WERI-Rb-1 (cell line): Measurements from ENCODE around the gene TDRKH.

Source experiments
- DNase-seq: peaks from one replicate; pipeline ENCODE4 v3.0.0-alpha.2; 2020
- H3K27ac ChIP-seq: fragments of 250-450 bp; sonication (Bioruptor Pico); 2 replicates; pipeline ENCODE4 v1.5.1; 2020; ENCODE audit warnings: mild to moderate bottlenecking, moderate library complexity
- H3K27me3 ChIP-seq: fragments of 250-450 bp; sonication (Bioruptor Pico); 2 replicates; pipeline ENCODE4 v1.5.1; 2021; ENCODE audit warnings: mild to moderate bottlenecking, low read depth, moderate library complexity; ENCODE audit not compliant: insufficient read depth, severe bottlenecking
- H3K36me3 ChIP-seq: fragments of 250-450 bp; sonication (Bioruptor Pico); 2 replicates; pipeline ENCODE4 v1.5.1; 2020; ENCODE audit warnings: mild to moderate bottlenecking, moderate library complexity
- H3K4me3 ChIP-seq: 2 replicates; pipeline ENCODE4 v1.5.1; 2011; ENCODE audit warnings: low read depth, mild to moderate bottlenecking, control low read depth, low read length
- H3K9me3 ChIP-seq: fragments of 250-450 bp; sonication (Bioruptor Pico); 2 replicates; pipeline ENCODE4 v1.5.1; 2021; ENCODE audit warnings: mild to moderate bottlenecking, moderate library complexity; ENCODE audit not compliant: severe bottlenecking
- TF ChIP-seq, protein P1 (sequence below): IDR thresholded peaks from 2 replicates; pipeline ENCODE4 v1.5.1; 2011; ENCODE audit warnings: low read depth, mild to moderate bottlenecking, control low read depth, inconsistent platforms, low read length

The TDRKH gene

DNA sequence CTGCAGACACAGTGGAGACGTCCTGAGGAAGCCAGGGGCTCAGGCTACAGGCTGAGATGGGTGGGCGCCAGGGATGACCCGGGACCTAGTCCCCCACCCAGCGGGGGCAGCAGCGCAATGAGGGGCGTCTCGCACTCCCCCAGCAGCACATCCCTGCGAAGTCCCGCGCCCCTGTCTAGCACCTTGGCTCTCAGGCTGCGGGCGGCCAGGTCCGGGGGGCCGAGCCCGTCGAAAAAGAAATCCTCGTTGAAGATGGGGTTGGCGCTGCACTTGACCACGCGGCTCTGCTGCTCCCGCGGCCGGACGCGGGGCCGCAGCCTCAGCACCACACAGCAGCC is 47.6 kb upstream of the TDRKH start:
- no peak overlapping the region for H3K4me3 ChIP-seq
- H3K27me3 ChIP-seq: no peaks in the 10 kb centered on the region
- DNase-seq: no peak
- no peaks in the 10 kb centered on the region for H3K9me3 ChIP-seq
- H3K27ac ChIP-seq: no peak overlapping the region
- TF ChIP-seq, protein P1, sequence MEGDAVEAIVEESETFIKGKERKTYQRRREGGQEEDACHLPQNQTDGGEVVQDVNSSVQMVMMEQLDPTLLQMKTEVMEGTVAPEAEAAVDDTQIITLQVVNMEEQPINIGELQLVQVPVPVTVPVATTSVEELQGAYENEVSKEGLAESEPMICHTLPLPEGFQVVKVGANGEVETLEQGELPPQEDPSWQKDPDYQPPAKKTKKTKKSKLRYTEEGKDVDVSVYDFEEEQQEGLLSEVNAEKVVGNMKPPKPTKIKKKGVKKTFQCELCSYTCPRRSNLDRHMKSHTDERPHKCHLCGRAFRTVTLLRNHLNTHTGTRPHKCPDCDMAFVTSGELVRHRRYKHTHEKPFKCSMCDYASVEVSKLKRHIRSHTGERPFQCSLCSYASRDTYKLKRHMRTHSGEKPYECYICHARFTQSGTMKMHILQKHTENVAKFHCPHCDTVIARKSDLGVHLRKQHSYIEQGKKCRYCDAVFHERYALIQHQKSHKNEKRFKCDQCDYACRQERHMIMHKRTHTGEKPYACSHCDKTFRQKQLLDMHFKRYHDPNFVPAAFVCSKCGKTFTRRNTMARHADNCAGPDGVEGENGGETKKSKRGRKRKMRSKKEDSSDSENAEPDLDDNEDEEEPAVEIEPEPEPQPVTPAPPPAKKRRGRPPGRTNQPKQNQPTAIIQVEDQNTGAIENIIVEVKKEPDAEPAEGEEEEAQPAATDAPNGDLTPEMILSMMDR: no peak
- H3K36me3 ChIP-seq: no peaks in the 10 kb centered on the region

DNA sequence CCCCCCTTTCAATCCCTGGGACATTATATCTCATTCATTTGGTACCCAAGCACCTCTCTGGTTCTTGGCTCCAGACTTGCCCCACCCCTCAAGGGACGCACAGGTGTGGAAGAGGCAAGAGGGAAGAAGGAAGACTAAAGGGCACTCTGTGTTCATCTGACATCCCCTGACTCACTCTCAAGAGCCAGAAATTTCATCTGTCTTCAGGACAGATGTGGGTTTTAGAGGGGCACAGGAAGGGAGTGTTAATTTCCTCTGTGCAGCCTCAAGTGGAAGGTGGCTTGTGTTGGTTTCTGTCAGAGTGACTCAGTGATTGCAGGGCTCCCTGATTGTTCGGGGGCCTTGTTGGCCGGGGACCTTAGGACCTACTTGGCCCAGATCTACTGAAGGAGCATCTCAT is 46.9 kb upstream of the TDRKH start:
- DNase-seq: no peak
- no peak overlapping the region for H3K4me3 ChIP-seq
- H3K36me3 ChIP-seq: no peaks in the 10 kb centered on the region
- no peak overlapping the region for H3K27ac ChIP-seq
- no peaks in the 10 kb centered on the region for H3K9me3 ChIP-seq
- H3K27me3 ChIP-seq: no peaks in the 10 kb centered on the region
- TF ChIP-seq, protein P1: no peak

DNA sequence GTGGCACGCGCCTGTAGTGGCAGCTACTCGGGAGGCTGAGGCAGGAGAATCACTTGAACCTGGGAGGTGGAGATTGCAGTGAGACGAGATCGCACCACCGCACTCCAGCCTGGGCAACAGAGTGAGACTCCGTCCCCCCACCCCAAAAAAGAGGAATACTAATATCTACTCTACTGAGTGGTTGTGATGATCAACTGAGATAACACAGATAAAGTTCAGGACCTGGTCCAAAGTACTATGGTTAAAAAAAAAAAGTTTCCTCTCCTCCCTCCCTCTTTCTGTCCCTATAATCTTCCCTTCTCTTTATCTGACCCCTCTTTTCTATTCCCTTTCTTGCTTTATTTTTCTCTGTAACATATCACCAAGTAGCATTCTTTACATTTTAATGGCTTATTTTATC is 45.3 kb upstream of the TDRKH start:
- H3K4me3 ChIP-seq: no peak overlapping the region
- TF ChIP-seq, protein P1: no peak
- peak overlapping the region; percentile 16 for H3K27ac ChIP-seq
- H3K36me3 ChIP-seq: no peaks in the 10 kb centered on the region
- H3K9me3 ChIP-seq: no peaks in the 10 kb centered on the region
- DNase-seq: no peak
- H3K27me3 ChIP-seq: no peaks in the 10 kb centered on the region

DNA sequence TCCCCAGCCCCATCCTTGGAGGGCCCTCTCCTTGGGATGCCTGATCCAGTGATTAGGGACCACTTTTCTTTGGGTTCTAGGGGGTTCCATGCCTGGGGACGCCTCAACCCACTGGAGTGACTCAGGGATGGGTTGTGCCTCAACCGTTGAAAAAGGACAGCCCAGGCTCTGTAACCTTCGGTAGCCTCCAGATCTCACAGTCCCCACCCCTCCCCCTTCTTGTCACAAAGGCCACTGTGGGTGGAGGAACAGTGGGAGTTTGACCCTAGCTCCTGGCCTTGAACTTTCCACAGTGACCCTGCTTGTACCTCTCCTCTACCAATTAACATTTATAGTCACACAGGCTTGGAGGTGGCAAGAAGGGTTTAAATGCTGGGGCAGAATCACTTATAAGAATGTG is 43.9 kb upstream of the TDRKH start:
- TF ChIP-seq, protein P1: no peak

DNA sequence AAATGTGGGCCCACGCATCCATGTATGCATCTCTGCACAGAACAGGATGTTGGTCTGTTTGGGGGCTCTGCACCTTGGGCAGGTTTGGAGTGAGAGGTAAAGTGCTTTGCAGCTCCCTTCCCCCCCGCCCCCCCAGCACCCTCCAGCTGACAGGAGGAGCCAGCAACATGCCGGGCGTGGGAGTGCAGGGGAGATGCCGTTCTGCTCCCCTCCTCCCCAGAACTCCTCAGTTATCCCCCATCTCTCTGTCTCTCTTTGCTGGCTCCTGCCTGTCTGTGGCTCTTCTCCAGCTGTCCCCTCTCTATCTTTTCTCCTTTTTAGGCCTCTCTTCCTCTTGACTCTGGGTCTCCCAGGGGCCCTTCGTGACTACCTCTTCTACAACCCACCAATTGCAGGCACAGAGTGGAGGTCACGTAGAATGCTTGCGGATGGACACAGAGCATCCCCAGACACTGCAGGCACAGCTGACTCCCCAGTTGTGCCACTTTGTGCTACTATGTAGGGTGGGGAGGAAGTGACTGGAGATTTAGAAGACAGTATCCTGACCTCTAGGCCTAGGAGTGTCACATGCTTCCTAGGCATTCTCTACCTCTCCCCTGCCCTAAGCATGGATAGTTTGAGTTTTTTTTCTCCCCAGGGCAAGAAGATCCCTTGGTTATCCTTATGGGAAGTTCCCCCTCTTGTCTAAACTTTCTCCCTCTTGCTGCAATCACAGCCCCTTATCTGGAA is 43.0 kb upstream of the TDRKH start:
- Histone ChIP-seq H3K27ac (no peak overlapping the region), H3K9me3 (no peaks in the 10 kb centered on the region), H3K27me3 (no peaks in the 10 kb centered on the region), H3K4me3 (no peak overlapping the region), H3K36me3 (no peaks in the 10 kb centered on the region)
- no peak for DNase-seq
- TF ChIP-seq, protein P1: no peak

More for the DNA sequence above, 43.9 kb upstream of the TDRKH start:
- no peaks in the 10 kb centered on the region for H3K9me3 ChIP-seq
- no peak overlapping the region for H3K4me3 ChIP-seq
- no peak overlapping the region for H3K27ac ChIP-seq
- no peak for DNase-seq
- H3K27me3 ChIP-seq: no peaks in the 10 kb centered on the region
- H3K36me3 ChIP-seq: no peaks in the 10 kb centered on the region
